ENCODE results near the gene CDYL.

CDYL gene

DNA sequence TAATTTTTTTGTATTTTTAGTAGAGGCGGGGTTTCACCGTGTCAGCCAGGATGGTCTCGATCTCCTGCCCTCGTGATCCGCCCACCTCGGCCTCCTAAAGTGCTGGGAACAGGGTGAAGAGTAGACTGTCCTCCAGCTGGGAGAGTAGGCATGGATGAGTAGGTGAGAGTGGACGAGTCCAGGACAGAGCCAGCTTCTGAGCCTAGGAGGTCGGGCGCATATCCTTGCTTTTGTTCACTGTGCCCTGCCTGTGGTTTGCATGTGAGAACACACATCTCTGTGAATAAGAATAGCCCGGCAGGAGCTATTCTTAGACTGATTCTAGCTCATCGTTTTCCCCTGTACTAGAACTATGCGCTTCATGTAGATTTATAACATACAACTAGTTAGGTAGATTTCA lies 149.4 kb downstream of the CDYL start:
- no peaks in the 10 kb centered on the region for H3F3A ChIP-seq (ENCODE audit: insufficient read depth)
- no peak overlapping the region for H3K4me2 ChIP-seq (ENCODE audit: low read depth, low read length, poor library complexity, severe bottlenecking)
- peaks cover 32% of the 10 kb centered on the region for H4K20me1 ChIP-seq (ENCODE audit: low read depth, low read length)
- TF ChIP-seq, protein P1, sequence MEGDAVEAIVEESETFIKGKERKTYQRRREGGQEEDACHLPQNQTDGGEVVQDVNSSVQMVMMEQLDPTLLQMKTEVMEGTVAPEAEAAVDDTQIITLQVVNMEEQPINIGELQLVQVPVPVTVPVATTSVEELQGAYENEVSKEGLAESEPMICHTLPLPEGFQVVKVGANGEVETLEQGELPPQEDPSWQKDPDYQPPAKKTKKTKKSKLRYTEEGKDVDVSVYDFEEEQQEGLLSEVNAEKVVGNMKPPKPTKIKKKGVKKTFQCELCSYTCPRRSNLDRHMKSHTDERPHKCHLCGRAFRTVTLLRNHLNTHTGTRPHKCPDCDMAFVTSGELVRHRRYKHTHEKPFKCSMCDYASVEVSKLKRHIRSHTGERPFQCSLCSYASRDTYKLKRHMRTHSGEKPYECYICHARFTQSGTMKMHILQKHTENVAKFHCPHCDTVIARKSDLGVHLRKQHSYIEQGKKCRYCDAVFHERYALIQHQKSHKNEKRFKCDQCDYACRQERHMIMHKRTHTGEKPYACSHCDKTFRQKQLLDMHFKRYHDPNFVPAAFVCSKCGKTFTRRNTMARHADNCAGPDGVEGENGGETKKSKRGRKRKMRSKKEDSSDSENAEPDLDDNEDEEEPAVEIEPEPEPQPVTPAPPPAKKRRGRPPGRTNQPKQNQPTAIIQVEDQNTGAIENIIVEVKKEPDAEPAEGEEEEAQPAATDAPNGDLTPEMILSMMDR (IDR thresholded peaks at IDR 0.05; ENCODE audit: insufficient read depth, low read length, poor library complexity, severe bottlenecking), result no peak
- no peak for TF ChIP-seq EZH2phosphoT487 (conservative IDR thresholded peaks at IDR 0.05; ENCODE audit: low read length)
- H3K9ac ChIP-seq (ENCODE audit: low read length), result no peak overlapping the region
- H3K4me3 ChIP-seq (ENCODE audit: insufficient read depth, low read length, poor library complexity, severe bottlenecking), result no peak overlapping the region
- no peak overlapping the region for H2AFZ ChIP-seq (ENCODE audit: low read depth, low read length, severe bottlenecking)
- H3K79me2 ChIP-seq (ENCODE audit: insufficient read depth, low read length), result peaks cover 4% of the 10 kb centered on the region; the same call in 1 of the 2 replicates
- no peaks in the 10 kb centered on the region for H3K27me3 ChIP-seq (ENCODE audit: low read length)
- no peak overlapping the region for H3K27ac ChIP-seq (ENCODE audit: low read depth, low read length)
- no peaks in the 10 kb centered on the region for H3K36me3 ChIP-seq (ENCODE audit: low read length)
- H3K9me2 ChIP-seq (replicated peaks; ENCODE audit: insufficient read depth, low read length), result no peaks in the 10 kb centered on the region
- H3K9me3 ChIP-seq (ENCODE audit: insufficient read depth, low read length), result no peaks in the 10 kb centered on the region

DNA sequence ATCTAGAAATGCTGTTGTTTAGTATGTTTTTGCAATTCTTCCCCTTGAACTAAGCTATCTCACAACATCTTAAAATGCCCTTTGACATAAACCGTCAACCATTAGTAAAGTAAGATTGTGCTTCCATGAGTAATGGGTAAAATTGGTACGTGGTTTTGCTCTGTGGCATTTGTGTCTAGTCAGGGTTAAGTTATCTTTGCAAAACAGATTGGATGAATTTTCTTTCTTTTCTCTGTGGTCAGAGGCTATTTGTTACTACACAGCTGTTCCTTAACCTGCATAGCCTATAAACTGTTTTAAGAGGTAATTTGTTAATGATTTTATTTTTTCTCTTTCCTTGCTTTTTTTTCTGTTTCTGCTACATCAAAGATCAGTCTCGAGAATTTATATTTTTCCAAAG lies 152.2 kb downstream of the CDYL start:
- H3K27me3 ChIP-seq (ENCODE audit: low read length), result no peaks in the 10 kb centered on the region
- H2AFZ ChIP-seq (ENCODE audit: low read depth, low read length, severe bottlenecking), result no peak overlapping the region
- H3K9me2 ChIP-seq (replicated peaks; ENCODE audit: insufficient read depth, low read length), result no peaks in the 10 kb centered on the region
- H3K36me3 ChIP-seq (ENCODE audit: low read length), result no peaks in the 10 kb centered on the region
- no peak overlapping the region for H3K4me3 ChIP-seq (ENCODE audit: insufficient read depth, low read length, poor library complexity, severe bottlenecking)
- no peak overlapping the region for H3K9ac ChIP-seq (ENCODE audit: low read length)
- H4K20me1 ChIP-seq (ENCODE audit: low read depth, low read length), result peaks cover 36% of the 10 kb centered on the region
- H3F3A ChIP-seq (ENCODE audit: insufficient read depth), result no peaks in the 10 kb centered on the region
- no peak overlapping the region for H3K27ac ChIP-seq (ENCODE audit: low read depth, low read length)
- TF ChIP-seq, protein P1 (IDR thresholded peaks at IDR 0.05; ENCODE audit: insufficient read depth, low read length, poor library complexity, severe bottlenecking), result no peak
- no peak for TF ChIP-seq EZH2phosphoT487 (conservative IDR thresholded peaks at IDR 0.05; ENCODE audit: low read length)
- no peak overlapping the region for H3K4me2 ChIP-seq (ENCODE audit: low read depth, low read length, poor library complexity, severe bottlenecking)
- 0 out of 2 replicates have a peak, but pooled peaks cover 4% of the 10 kb centered on the region for H3K79me2 ChIP-seq (ENCODE audit: insufficient read depth, low read length)
- H3K9me3 ChIP-seq (ENCODE audit: insufficient read depth, low read length), result no peaks in the 10 kb centered on the region

DNA sequence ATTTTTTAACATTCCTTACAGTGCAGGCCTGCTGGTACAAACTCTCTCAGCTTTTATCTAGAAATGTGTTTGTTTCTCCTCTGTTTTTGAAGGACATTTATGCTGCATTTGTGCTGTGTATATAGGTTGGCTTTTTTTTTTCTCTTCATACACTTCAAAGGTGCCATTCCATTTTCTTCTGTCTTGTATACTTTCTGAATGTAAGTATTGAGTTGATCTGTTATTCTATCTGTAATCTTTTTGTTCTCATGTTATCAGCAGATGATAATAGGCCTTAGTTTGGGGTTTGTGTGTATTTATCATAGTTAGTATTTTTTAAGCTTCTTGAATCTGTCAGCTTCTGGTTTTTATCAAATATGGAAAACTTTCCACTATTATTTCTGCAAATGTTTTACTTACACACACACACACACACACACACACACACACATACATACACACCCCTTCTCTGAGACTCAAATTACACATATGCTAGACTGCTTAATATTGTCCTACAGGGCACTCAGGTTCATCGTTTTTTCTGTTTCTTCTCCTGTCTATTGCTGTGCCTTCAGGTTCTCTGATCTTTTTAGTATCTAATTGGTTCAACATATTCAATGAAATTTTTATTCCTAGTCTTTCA lies 153.0 kb downstream of the CDYL start:
- H3K4me3 ChIP-seq (ENCODE audit: insufficient read depth, low read length, poor library complexity, severe bottlenecking), result no peak overlapping the region
- H3K9ac ChIP-seq (ENCODE audit: low read length), result no peak overlapping the region
- 0 out of 2 replicates have a peak, but pooled peaks cover 4% of the 10 kb centered on the region for H3K79me2 ChIP-seq (ENCODE audit: insufficient read depth, low read length)
- no peaks in the 10 kb centered on the region for H3K27me3 ChIP-seq (ENCODE audit: low read length)
- H3F3A ChIP-seq (ENCODE audit: insufficient read depth), result no peaks in the 10 kb centered on the region
- H3K4me2 ChIP-seq (ENCODE audit: low read depth, low read length, poor library complexity, severe bottlenecking), result no peak overlapping the region
- H3K27ac ChIP-seq (ENCODE audit: low read depth, low read length), result no peak overlapping the region
- no peaks in the 10 kb centered on the region for H3K36me3 ChIP-seq (ENCODE audit: low read length)
- H3K9me2 ChIP-seq (replicated peaks; ENCODE audit: insufficient read depth, low read length), result no peaks in the 10 kb centered on the region
- peaks cover 36% of the 10 kb centered on the region for H4K20me1 ChIP-seq (ENCODE audit: low read depth, low read length)
- TF ChIP-seq, protein P1 (IDR thresholded peaks at IDR 0.05; ENCODE audit: insufficient read depth, low read length, poor library complexity, severe bottlenecking), result no peak
- TF ChIP-seq EZH2phosphoT487 (conservative IDR thresholded peaks at IDR 0.05; ENCODE audit: low read length), result no peak
- H2AFZ ChIP-seq (ENCODE audit: low read depth, low read length, severe bottlenecking), result no peak overlapping the region
- no peaks in the 10 kb centered on the region for H3K9me3 ChIP-seq (ENCODE audit: insufficient read depth, low read length)

All from SU-DHL-6 (cell line).